ENCODE data around the gene ARL5C. TPM values are rescaled to one million over a fixed set of nuclear protein-coding genes. Genes with fewer than 3 reads are reported as not detected.
A peak's percentile ranks its signal among the peaks of the same experiment; 100 is the strongest.

Gene ARL5C
- polyA plus RNA-seq, 6 donors from 2014 or later, result not detected

GRCh38 chr17:39118674-39119419 lies 47.1 kb downstream of the ARL5C start:
- ATAC-seq (ENCODE audit: low read depth in 2 of 2), result peak; percentile 98
- peak; percentile 77 for DNase-seq
- peak overlapping the region in 7 of 8 donors; percentile 53 to 87 (median 65) for H3K4me3 Mint-ChIP-seq
- H3K4me1 Mint-ChIP-seq, result peaks cover 17 to 32% (median 19%) of the 10 kb centered on the region in 3 donors
- peaks cover 0 to 6% (median 0%) of the 10 kb centered on the region in 7 donors for H3K9me3 Mint-ChIP-seq
- H3K36me3 Mint-ChIP-seq, result peaks cover 0 to 8% of the 10 kb centered on the region in 2 donors
- peak overlapping the region in 4 of 6 donors; percentile 70 to 85 (median 74) for H3K27ac Mint-ChIP-seq
- H3K27me3 Mint-ChIP-seq, result peaks cover 5 to 8% (median 6%) of the 10 kb centered on the region in 3 donors

GRCh38 chr17:39116224-39116623 lies 49.7 kb downstream of the ARL5C start:
- Mint-ChIP-seq H3K27ac (no peak overlapping the region), H3K27me3 (peaks cover 6 to 11% (median 8%) of the 10 kb centered on the region in 3 donors), H3K9me3 (peaks cover 0 to 6% (median 0%) of the 10 kb centered on the region in 7 donors), H3K36me3 (peaks cover 0 to 8% of the 10 kb centered on the region in 2 donors), H3K4me1 (peaks cover 17 to 32% (median 19%) of the 10 kb centered on the region in 3 donors), H3K4me3 (no peak overlapping the region)
- ATAC-seq (ENCODE audit: low read depth in 2 of 2) (no peak), DNase-seq (no peak)

GRCh38 chr17:39115135-39115534 lies 50.8 kb downstream of the ARL5C start:
- H3K4me1 Mint-ChIP-seq, result peaks cover 17 to 30% (median 19%) of the 10 kb centered on the region in 3 donors
- ATAC-seq (ENCODE audit: low read depth in 2 of 2), result no peak
- peaks cover 6 to 15% (median 14%) of the 10 kb centered on the region in 3 donors for H3K27me3 Mint-ChIP-seq
- no peak for DNase-seq
- peaks cover 0 to 6% (median 0%) of the 10 kb centered on the region in 7 donors for H3K9me3 Mint-ChIP-seq
- H3K4me3 Mint-ChIP-seq, result no peak overlapping the region
- no peak overlapping the region for H3K27ac Mint-ChIP-seq
- H3K36me3 Mint-ChIP-seq, result peaks cover 0 to 8% of the 10 kb centered on the region in 2 donors

GRCh38 chr17:39114723-39115122 lies 51.2 kb downstream of the ARL5C start:
- H3K27me3 Mint-ChIP-seq, result peaks cover 6 to 19% (median 17%) of the 10 kb centered on the region in 3 donors
- peaks cover 0 to 6% (median 0%) of the 10 kb centered on the region in 7 donors for H3K9me3 Mint-ChIP-seq
- ATAC-seq (ENCODE audit: low read depth in 2 of 2), result no peak
- no peak overlapping the region for H3K4me3 Mint-ChIP-seq
- no peak overlapping the region for H3K27ac Mint-ChIP-seq
- H3K36me3 Mint-ChIP-seq, result peaks cover 0 to 8% of the 10 kb centered on the region in 2 donors
- no peak for DNase-seq
- peaks cover 17 to 26% (median 19%) of the 10 kb centered on the region in 3 donors for H3K4me1 Mint-ChIP-seq

- Mint-ChIP-seq H3K27ac (no peak overlapping the region), H3K36me3 (peaks cover 0 to 8% of the 10 kb centered on the region in 2 donors), H3K27me3 (peaks cover 6 to 21% (median 17%) of the 10 kb centered on the region in 3 donors), H3K4me3 (no peak overlapping the region), H3K4me1 (peaks cover 12 to 17% (median 15%) of the 10 kb centered on the region in 3 donors), H3K9me3 (peaks cover 0 to 6% (median 0%) of the 10 kb centered on the region in 7 donors)
- ATAC-seq (ENCODE audit: low read depth in 2 of 2), result no peak
- no peak for DNase-seq
These were observed 52.1 kb downstream of the ARL5C start for GRCh38 chr17:39113871-39114270.

- Mint-ChIP-seq H3K36me3 (peaks cover 0 to 8% of the 10 kb centered on the region in 2 donors), H3K4me3 (no peak overlapping the region), H3K27ac (peak overlapping the region in 1 of 6 donors; percentile 73), H3K27me3 (peaks cover 6 to 40% (median 26%) of the 10 kb centered on the region in 3 donors), H3K4me1 (peaks cover 0 to 8% (median 0%) of the 10 kb centered on the region in 3 donors), H3K9me3 (peaks cover 0 to 6% (median 0%) of the 10 kb centered on the region in 7 donors)
- no peak for DNase-seq
- ATAC-seq (ENCODE audit: low read depth in 2 of 2), result no peak
These were observed 55.4 kb downstream of the ARL5C start for GRCh38 chr17:39110435-39111136.

GRCh38 chr17:39108461-39109375 lies 57.2 kb downstream of the ARL5C start:
- peaks cover 0 to 35% (median 17%) of the 10 kb centered on the region in 3 donors for H3K27me3 Mint-ChIP-seq
- no peaks in the 10 kb centered on the region for H3K9me3 Mint-ChIP-seq
- no peak overlapping the region for H3K27ac Mint-ChIP-seq
- peaks cover 0 to 4% (median 0%) of the 10 kb centered on the region in 3 donors for H3K4me1 Mint-ChIP-seq
- no peak overlapping the region for H3K4me3 Mint-ChIP-seq
- no peaks in the 10 kb centered on the region for H3K36me3 Mint-ChIP-seq
- no peak for DNase-seq
- no peak for ATAC-seq (ENCODE audit: low read depth in 2 of 2)

- Mint-ChIP-seq H3K27ac (no peak overlapping the region), H3K4me3 (no peak overlapping the region)
These were observed 58.0 kb downstream of the ARL5C start for GRCh38 chr17:39107973-39108372.

GRCh38 chr17:39107155-39107554 lies 58.8 kb downstream of the ARL5C start:
- Mint-ChIP-seq H3K27ac (no peak overlapping the region), H3K27me3 (peaks cover 0 to 35% (median 17%) of the 10 kb centered on the region in 3 donors), H3K4me1 (peaks cover 0 to 4% (median 3%) of the 10 kb centered on the region in 3 donors), H3K9me3 (no peaks in the 10 kb centered on the region), H3K36me3 (no peaks in the 10 kb centered on the region), H3K4me3 (no peak overlapping the region)
- no peak for DNase-seq
- no peak for ATAC-seq (ENCODE audit: low read depth in 2 of 2)

More at GRCh38 chr17:39107973-39108372, 58.0 kb downstream of the ARL5C start:
- peaks cover 0 to 4% (median 0%) of the 10 kb centered on the region in 3 donors for H3K4me1 Mint-ChIP-seq
- no peak for DNase-seq
- H3K36me3 Mint-ChIP-seq, result no peaks in the 10 kb centered on the region
- peaks cover 0 to 35% (median 17%) of the 10 kb centered on the region in 3 donors for H3K27me3 Mint-ChIP-seq
- H3K9me3 Mint-ChIP-seq, result no peaks in the 10 kb centered on the region
- no peak for ATAC-seq (ENCODE audit: low read depth in 2 of 2)

Other genes starting within 250 kb of the ARL5C start
- not detected for gene FBXO47, start 198.8 kb downstream of the ARL5C start, polyA plus RNA-seq (ENCODE audit: low read depth in 6 of 6)
- gene PLXDC1, start 14.5 kb downstream of the ARL5C start, polyA plus RNA-seq (ENCODE audit: low read depth in 6 of 6), result not detected
- under 1 TPM in 2 of 6 donors, not detected in 4; 0.09 to 0.32 TPM for gene CACNB1, start 31.5 kb upstream of the ARL5C start, polyA plus RNA-seq (ENCODE audit: low read depth in 6 of 6)
- gene RPL19, start 34.1 kb upstream of the ARL5C start, polyA plus RNA-seq (ENCODE audit: low read depth in 6 of 6), result 1,000 to 10,000 TPM; 2,219 to 3,415 (median 2,883) TPM
- gene STAC2, start 59.8 kb upstream of the ARL5C start, polyA plus RNA-seq (ENCODE audit: low read depth in 6 of 6), result not detected
- gene FBXL20, start 235.5 kb upstream of the ARL5C start, polyA plus RNA-seq (ENCODE audit: low read depth in 6 of 6), result 1 to 10 TPM in 5 of 6 donors, under 1 TPM in 1; 0.74 to 7.2 (median 4.0) TPM

Data from naive B cell (primary cell).